Body of pancreas (tissue), 4 donors: ENCODE measurements around the gene COG8.

ENCODE experiments used
- CTCF ChIP-seq, 7 experiments: fragments of 450-650 bp in 4 of 7; fragments of 200-600 bp in 3 of 7; sonication (generic) in 3 of 7; IDR thresholded peaks; one replicate each; pipeline ENCODE4 v1.5.1; 2016 to 2019; ENCODE audit warnings: antibody characterized with exemption in 7 of 7
- POLR2A ChIP-seq, 3 donors: fragments of 450-650 bp; IDR thresholded peaks; one replicate each; pipeline ENCODE4 v1.6.1; 2016; ENCODE audit warnings: antibody characterized with exemption in 3 of 3, mild to moderate bottlenecking in 2 of 3

- peak in 2 of 7 experiments; percentile 3 to 35 for TF ChIP-seq CTCF (IDR thresholded peaks at IDR 0.05)
- peak; percentile 66 to 80 (median 74) for TF ChIP-seq POLR2A (IDR thresholded peaks at IDR 0.05)
These were observed 8.9 kb downstream of the COG8 start, which contains the start of gene PDF for GRCh38 chr16:69330286-69331109.
